Stomach (tissue), 9 donors: ENCODE data around the gene FOLR3. TPM values are rescaled to one million over a fixed set of nuclear protein-coding genes. Genes with fewer than 3 reads are reported as not detected.
A peak's percentile ranks its signal among the peaks of the same experiment; 100 is the strongest.

ENCODE experiments used
- DNase-seq, 2 donors: peaks; one replicate each; pipeline versions ENCODE4 v3.0.0 to v3.0.0-alpha.2; 2013 to 2019
- H3K27ac ChIP-seq, 5 donors: fragments of 200-600 bp in 4 of 5; sonication (generic) in 4 of 5; one replicate each; pipeline ENCODE4 v1.5.1; 2013 to 2019; ENCODE audit warnings: mild to moderate bottlenecking in 1 of 5, moderate library complexity in 1 of 5
- H3K27me3 ChIP-seq, 3 donors: fragments of 200-600 bp; sonication (generic); one replicate each; pipeline ENCODE4 v1.5.1; 2017 to 2019; ENCODE audit warnings: mixed run types in 1 of 3
- H3K36me3 ChIP-seq, 4 donors: fragments of 200-600 bp; sonication (generic); 1 replicate in 3 of 4; 2 replicates in 1 of 4; pipeline ENCODE4 v1.5.1; 2016 to 2019
- H3K4me1 ChIP-seq, 4 donors: fragments of 200-600 bp; sonication (generic); one replicate each; pipeline ENCODE4 v1.5.1; 2016 to 2019
- H3K4me3 ChIP-seq, 4 donors: fragments of 200-600 bp; sonication (generic) in 3 of 4; one replicate each; pipeline ENCODE4 v1.5.1; 2016 to 2019; ENCODE audit warnings: mild to moderate bottlenecking in 1 of 4
- H3K9me3 ChIP-seq, 4 donors: fragments of 200-600 bp; sonication (generic); one replicate each; pipeline ENCODE4 v1.5.1; 2016 to 2019
- CTCF ChIP-seq, 7 experiments: fragments of 450-650 bp in 4 of 7; fragments of 200-600 bp in 3 of 7; sonication (generic) in 3 of 7; IDR thresholded peaks; one replicate each; pipeline ENCODE4 v1.5.1; 2016 to 2019; ENCODE audit warnings: antibody characterized with exemption in 7 of 7, control low read depth in 2 of 7, mild to moderate bottlenecking in 1 of 7
- EP300 ChIP-seq: sonication (generic); formaldehyde crosslinking; IDR thresholded peaks from one replicate; pipeline ENCODE4 v1.6.1; 2017; ENCODE audit warnings: antibody characterized with exemption
- POLR2A ChIP-seq, 4 donors: fragments of 450-650 bp; IDR thresholded peaks; one replicate each; pipeline ENCODE4 v1.6.1; 2016; ENCODE audit warnings: antibody characterized with exemption in 4 of 4, control low read depth in 2 of 4, mild to moderate bottlenecking in 1 of 4, moderate library complexity in 1 of 4
- POLR2AphosphoS5 ChIP-seq, 3 donors: sonication (generic); formaldehyde crosslinking; IDR thresholded peaks; one replicate each; pipeline ENCODE4 v1.6.1; 2016; ENCODE audit warnings: antibody characterized with exemption in 3 of 3
- WGBS, 5 donors: extraction: QIAGEN DNeasy Blood & Tissue Kit in 3 of 5; methylation state at CpG; one replicate each; pipeline versions ENCODE4 v1.1.5 to v1.1.7; 2013 to 2018; 5-methylcytosine and 5-hydroxymethylcytosine counted together
- intact Hi-C: fragments of 100-400 bp; cut with DNase I; formaldehyde crosslinking; loops from one replicate; pipeline ENCODE4 v1.15.1; 2023; ENCODE audit warnings: low total_unique reads
- polyA plus RNA-seq, 3 donors: library from polyadenylated mRNA; stranded (reverse); fragments of 200-250 nt; gene quantifications; one replicate each; pipeline ENCODE4 v1.2.3, GENCODE V29; 2013
- total RNA-seq, 5 donors: library from RNA; depleted of rRNA; stranded (reverse); fragments of >200 nt; gene quantifications; one replicate each; pipeline versions ENCODE4 v1.1.0 to v1.2.3, GENCODE V29; 2014 to 2016
- donor health status: healthy with polysubstance abuse.
- donor health status: Bipolar disorder and iron deficiency.
- donor health status: healthy.

FOLR3 gene
- total and polyA plus RNA-seq, 8 donors, result 0.15 to 36.8 (median 0.62) TPM; not detected in 5

DNA sequence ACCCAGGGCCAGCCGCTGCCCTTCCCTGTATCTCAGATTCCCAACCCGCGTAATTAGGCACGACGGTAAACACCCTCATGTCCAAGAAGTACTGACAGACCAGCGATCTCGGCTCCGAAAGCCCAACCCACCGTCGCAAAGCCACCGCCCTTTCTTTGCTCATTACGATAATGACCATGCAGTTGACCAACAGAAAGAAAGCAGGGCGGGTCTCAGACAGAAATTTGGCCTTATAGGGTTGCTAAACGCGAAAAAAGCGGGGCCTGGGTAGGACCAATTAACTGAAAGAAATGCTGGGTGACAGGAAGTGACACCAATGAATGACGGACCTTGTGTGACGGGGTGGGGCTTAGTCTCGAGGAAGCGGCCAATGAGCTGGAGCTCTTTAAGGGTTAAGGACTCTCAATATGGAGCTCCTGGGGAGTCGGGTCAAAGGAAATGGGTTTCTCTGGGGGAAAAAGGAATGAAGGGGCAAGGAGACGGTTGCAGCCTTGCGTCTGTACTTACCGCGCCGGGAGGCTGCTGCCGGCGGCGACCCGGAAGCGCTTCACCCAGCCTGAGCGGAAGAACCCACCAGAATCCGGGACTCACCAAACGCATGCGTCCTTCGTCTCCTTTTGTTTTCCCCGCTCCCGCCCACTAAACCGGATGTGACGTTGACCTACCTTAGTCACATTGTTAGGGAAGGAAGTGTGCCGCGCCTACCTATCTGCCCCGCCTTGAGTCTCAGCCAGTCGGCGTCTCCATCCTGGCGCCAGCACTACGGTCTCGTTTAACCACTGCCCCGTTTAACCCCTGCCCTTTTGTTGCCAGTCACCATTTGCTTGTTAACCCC, 23.2 kb upstream of the FOLR3 start, which contains the start of gene ANAPC15:
Gene ANAPC15 (minus strand): TSS at position 553 of the 835 bp plus-strand sequence. CDS start 1,419 bp downstream, outside the sequence.
- 0% methylated on average over 49 of the region's 49 CpGs for WGBS, 5 donors
- Histone ChIP-seq H3K4me1 (peaks cover 8 to 21% (median 14%) of the 10 kb centered on the region in 4 donors), H3K36me3 (peaks cover 0 to 30% (median 23%) of the 10 kb centered on the region in 4 donors), H3K27me3 (no peaks in the 10 kb centered on the region), H3K9me3 (no peaks in the 10 kb centered on the region), H3K4me3 (peak within 1 kb of the TSS; percentile 39 to 68 (median 52)), H3K27ac (peak within 1 kb of the TSS; percentile 95 to 98 (median 96))
- intact Hi-C loops, result no loop called here
- TF ChIP-seq POLR2AphosphoS5 (IDR thresholded peaks at IDR 0.05) (peak; percentile 97 to 99 (median 98)), CTCF (IDR thresholded peaks at IDR 0.05) (peak in 1 of 7 experiments; percentile 33), POLR2A (IDR thresholded peaks at IDR 0.05) (peak in 2 of 4 donors; percentile 89 to 92), EP300 (no peak)
- DNase-seq, result peak; percentile 99 to 100

DNA sequence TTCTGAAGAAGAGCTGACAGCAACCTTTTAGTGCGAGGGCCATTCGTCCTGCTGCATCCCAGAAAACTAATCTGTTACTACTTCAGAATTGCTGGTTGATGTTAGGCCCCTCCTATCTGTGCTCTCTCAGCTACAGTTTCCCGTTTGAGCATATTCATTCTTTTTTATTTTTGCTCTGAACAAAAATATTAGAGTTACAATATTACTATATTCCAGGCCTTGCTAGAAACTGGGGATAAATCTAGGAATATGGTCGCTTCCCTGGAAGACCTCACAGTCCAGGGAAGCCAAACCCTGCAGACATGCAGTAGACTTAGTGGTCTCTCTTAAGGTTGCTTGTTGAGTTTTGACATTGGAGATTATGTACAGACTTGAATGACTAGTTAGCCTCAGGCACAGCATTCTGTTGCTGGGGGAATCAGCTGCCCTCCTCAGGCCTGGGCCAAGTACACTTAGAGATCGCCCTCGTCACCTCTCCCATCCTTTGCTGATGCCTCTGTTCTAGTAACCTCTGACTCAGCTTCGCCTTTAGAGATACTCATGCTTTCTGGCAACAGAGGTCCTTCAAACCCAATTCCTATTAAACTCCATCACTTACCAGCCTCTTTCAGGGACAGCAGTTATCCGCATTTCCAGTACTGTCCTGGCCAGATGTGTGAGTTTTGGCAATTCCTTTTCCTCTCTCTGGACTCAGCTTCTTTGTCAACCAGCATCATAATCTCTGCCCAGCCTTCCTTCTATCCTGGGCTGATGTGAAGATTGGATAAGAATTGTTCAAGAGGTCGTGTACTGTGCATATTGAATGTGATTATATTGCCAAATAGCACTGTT, 22.3 kb upstream of the FOLR3 start:
- peak overlapping the region; percentile 39 to 68 (median 52) for H3K4me3 ChIP-seq
- no peak for DNase-seq
- H3K27me3 ChIP-seq, result peaks cover 0 to 4% (median 0%) of the 10 kb centered on the region in 3 donors
- intact Hi-C loops, result no loop called here
- TF ChIP-seq EP300 (no peak), CTCF (IDR thresholded peaks at IDR 0.05) (peak in 1 of 7 experiments; percentile 2), POLR2AphosphoS5 (IDR thresholded peaks at IDR 0.05) (no peak)
- peak overlapping the region; percentile 85 to 98 (median 96) for H3K27ac ChIP-seq
- H3K9me3 ChIP-seq, result no peaks in the 10 kb centered on the region
- H3K4me1 ChIP-seq, result peaks cover 8 to 21% (median 14%) of the 10 kb centered on the region in 4 donors
- WGBS, 5 donors, result 64 to 66% (median 65%) methylated on average over 9 of the region's 9 CpGs
- H3K36me3 ChIP-seq, result peaks cover 0 to 22% (median 18%) of the 10 kb centered on the region in 4 donors

DNA sequence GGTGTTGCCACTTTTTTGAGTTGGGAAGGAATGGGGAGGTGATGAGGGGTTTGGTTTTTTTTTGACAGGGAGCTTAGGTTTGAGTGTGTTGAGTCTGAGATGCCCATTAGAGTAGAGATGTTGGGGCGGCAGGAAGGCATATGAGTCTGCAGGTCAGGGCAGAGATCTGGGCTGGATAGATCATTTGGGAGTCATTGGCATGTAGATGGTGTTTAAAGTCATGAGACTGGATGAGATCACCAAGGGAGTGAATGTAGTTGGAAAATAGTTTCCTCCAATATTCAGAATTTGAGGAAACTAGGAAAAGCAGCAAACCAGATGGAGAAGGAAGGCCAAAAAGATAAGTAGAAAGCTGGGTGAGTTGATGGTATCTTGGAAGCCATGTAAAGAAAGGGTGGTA, 21.0 kb upstream of the FOLR3 start:
- H3K27me3 ChIP-seq, result peaks cover 0 to 11% (median 0%) of the 10 kb centered on the region in 3 donors
- H3K9me3 ChIP-seq, result no peaks in the 10 kb centered on the region
- TF ChIP-seq POLR2AphosphoS5 (IDR thresholded peaks at IDR 0.05), result no peak
- no peak for TF ChIP-seq EP300
- no peak for TF ChIP-seq CTCF (IDR thresholded peaks at IDR 0.05)
- no peak for TF ChIP-seq POLR2A (IDR thresholded peaks at IDR 0.05)
- no peak overlapping the region for H3K4me3 ChIP-seq
- peaks cover 8 to 21% (median 14%) of the 10 kb centered on the region in 4 donors for H3K4me1 ChIP-seq
- H3K36me3 ChIP-seq, result peaks cover 0 to 9% (median 6%) of the 10 kb centered on the region in 4 donors
- DNase-seq, result no peak
- no peak overlapping the region for H3K27ac ChIP-seq
- intact Hi-C loops, result no loop called here
- WGBS, 5 donors, result 90 to 100% (median 97%) methylated on average over 1 of the region's 1 CpG
